Mononuclear cell (primary cell): ENCODE results near the gene VPREB3. TPM values are rescaled to one million over a fixed set of nuclear protein-coding genes. Genes with fewer than 3 reads are reported as not detected.
"Not testable (repeated sequence)": the region's sequence is repeated elsewhere in the genome, so short reads cannot be mapped to it uniquely, and the experiment has no call there.

Experiments
- H3K27me3 ChIP-seq: 2 replicates; pipeline ENCODE4 v1.6.0; 2011; ENCODE audit warnings: low read length, control low read depth; ENCODE audit not compliant: insufficient read depth
- H3K4me1 ChIP-seq: 2 replicates; pipeline ENCODE4 v1.5.1; 2011; ENCODE audit warnings: mild to moderate bottlenecking, low read length, control low read depth; ENCODE audit not compliant: insufficient read depth
- H3K4me3 ChIP-seq: 2 replicates; pipeline ENCODE4 v1.5.1; 2011; ENCODE audit warnings: mild to moderate bottlenecking, low read length, moderate library complexity
- H3K9me3 ChIP-seq: 2 replicates; pipeline ENCODE4 v1.5.1; 2011; ENCODE audit warnings: low read depth, mild to moderate bottlenecking, control low read depth, low read length
- total RNA-seq: library from RNA; depleted of rRNA; stranded (reverse); fragments of >200 nt; gene quantifications from one replicate; pipeline ENCODE4 v1.2.3, GENCODE V29; 2012

Gene VPREB3
- total RNA-seq, 1 donor: 0.42 TPM

DNA sequence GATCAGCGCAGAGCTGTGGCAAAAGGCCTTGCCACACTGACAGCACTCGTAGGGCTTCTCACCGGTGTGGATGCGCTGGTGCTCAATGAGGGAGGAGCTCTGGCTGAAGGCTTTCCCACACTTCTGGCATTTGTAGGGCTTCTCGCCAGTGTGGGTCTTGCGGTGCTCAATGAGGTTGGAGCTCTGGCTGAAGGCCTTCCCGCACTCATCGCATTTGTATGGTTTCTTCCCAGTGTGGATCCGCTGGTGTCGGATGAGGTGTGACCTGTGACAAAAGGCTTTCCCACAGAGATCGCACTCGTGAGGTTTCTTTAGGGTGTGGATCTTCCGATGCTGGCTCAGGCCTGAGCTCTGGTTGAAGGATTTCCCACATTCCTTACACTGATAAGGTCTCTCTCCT is 10.2 kb downstream of the VPREB3 start:
- no peaks in the 10 kb centered on the region for H3K27me3 ChIP-seq
- H3K4me3 ChIP-seq: no peak overlapping the region
- no peaks in the 10 kb centered on the region for H3K4me1 ChIP-seq
- H3K9me3 ChIP-seq: no peaks in the 10 kb centered on the region

DNA sequence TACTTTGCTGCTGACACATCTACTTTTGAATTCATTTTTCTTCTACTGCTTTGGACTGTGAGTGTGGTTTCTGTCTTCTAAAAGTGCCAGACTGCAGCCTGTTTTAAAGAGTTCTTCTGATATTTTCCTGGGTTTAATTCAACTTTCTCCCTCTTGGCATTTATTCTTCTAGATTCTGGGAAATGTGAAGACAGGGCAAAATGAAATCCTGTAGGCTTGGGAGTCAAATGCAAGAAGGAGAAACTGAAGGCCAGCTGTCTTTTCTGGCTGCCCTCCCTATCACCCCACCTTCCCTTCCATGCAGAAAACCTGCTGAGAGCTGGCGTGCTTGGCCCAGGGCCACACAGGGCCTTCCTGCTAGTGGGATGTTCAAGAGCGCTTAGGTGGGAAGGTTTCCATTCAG is 10.9 kb downstream of the VPREB3 start:
- Histone ChIP-seq H3K4me3 (no peak overlapping the region), H3K27me3 (no peaks in the 10 kb centered on the region), H3K9me3 (no peaks in the 10 kb centered on the region), H3K4me1 (no peaks in the 10 kb centered on the region)

GRCh38 chr22:23742505-23743264 is 11.5 kb downstream of the VPREB3 start:
- H3K4me3 ChIP-seq: no peak overlapping the region
- no peaks in the 10 kb centered on the region for H3K4me1 ChIP-seq
- no peaks in the 10 kb centered on the region for H3K9me3 ChIP-seq
- H3K27me3 ChIP-seq: no peaks in the 10 kb centered on the region

DNA sequence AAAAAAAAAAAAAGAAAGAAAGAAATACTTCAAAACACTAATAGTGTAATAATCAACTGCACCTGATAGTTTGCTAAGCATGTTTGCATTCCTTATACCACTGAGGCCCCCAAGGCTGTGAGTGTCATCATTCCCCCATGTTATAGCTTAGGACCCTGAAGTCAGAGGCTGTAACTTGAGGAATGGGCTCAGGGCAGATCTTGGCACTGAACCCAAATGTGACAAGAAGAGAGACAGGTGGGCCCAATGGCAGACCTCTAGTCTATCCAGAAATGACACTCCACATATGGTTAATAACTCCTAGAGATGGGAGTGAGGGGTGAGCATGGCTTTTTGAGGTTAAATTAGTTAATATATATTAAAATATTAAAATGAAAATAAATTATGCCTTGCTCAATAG is 16.5 kb downstream of the VPREB3 start:
- no peak overlapping the region for H3K4me3 ChIP-seq
- H3K4me1 ChIP-seq: no peaks in the 10 kb centered on the region
- no peaks in the 10 kb centered on the region for H3K9me3 ChIP-seq
- H3K27me3 ChIP-seq: no peaks in the 10 kb centered on the region

DNA sequence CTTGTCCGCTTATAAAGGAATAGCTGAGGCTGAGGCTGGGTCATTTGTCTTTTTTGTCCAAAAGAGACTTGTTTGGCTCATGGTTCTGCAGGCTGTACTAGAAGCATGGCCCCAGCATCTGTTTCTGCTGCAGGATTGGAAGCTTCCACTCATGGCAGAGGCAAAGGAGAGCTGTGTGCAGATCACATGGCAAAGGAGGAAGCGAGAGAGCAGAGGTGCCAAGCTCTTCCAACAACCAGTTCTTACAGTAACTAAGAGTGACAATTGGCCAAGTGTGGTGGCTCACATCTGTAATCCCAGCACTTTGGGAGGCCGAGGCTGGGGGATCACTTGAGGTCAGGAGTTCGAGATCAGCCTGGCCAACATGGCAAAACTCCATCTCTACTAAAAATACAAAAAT is 26.1 kb downstream of the VPREB3 start:
- not testable (repeated sequence) for H3K9me3 ChIP-seq, H3K4me3 ChIP-seq, H3K27me3 ChIP-seq, H3K4me1 ChIP-seq

DNA sequence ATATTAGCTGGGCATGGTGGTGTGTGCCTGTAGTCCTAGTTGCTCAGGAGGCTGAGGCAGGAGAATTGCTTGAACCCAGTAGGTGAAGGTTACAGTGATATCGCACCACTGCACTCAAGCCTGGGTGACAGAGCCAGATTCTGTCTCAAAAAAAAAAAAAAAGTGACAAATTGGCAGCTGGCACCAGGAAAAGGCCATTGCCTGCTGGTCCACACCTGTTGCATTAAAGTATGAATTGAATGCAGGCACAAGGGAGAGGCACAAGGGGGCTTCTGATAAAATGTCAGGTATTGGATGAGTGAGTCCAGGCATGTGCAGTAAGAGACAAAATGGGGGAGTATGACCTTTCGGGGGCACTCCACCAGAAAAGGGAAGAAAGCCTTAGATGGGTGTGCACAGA is 31.5 kb downstream of the VPREB3 start:
- H3K9me3 ChIP-seq: no peaks in the 10 kb centered on the region
- H3K4me3 ChIP-seq: no peak overlapping the region
- H3K27me3 ChIP-seq: no peaks in the 10 kb centered on the region
- no peaks in the 10 kb centered on the region for H3K4me1 ChIP-seq

GRCh38 chr22:23722160-23722559 is 32.1 kb downstream of the VPREB3 start:
- no peaks in the 10 kb centered on the region for H3K9me3 ChIP-seq
- H3K4me3 ChIP-seq: no peak overlapping the region
- no peaks in the 10 kb centered on the region for H3K27me3 ChIP-seq
- H3K4me1 ChIP-seq: peaks cover 5% of the 10 kb centered on the region

- H3K4me3 ChIP-seq: no peak overlapping the region
Measured at GRCh38 chr22:23720855-23721254, 33.4 kb downstream of the VPREB3 start.

GRCh38 chr22:23718371-23719165 is 35.7 kb downstream of the VPREB3 start:
- Histone ChIP-seq H3K4me1 (peaks cover 18% of the 10 kb centered on the region), H3K4me3 (no peak overlapping the region), H3K9me3 (no peaks in the 10 kb centered on the region), H3K27me3 (no peaks in the 10 kb centered on the region)

More at GRCh38 chr22:23720855-23721254, 33.4 kb downstream of the VPREB3 start:
- H3K27me3 ChIP-seq: no peaks in the 10 kb centered on the region
- H3K4me1 ChIP-seq: peaks cover 14% of the 10 kb centered on the region
- H3K9me3 ChIP-seq: no peaks in the 10 kb centered on the region

DNA sequence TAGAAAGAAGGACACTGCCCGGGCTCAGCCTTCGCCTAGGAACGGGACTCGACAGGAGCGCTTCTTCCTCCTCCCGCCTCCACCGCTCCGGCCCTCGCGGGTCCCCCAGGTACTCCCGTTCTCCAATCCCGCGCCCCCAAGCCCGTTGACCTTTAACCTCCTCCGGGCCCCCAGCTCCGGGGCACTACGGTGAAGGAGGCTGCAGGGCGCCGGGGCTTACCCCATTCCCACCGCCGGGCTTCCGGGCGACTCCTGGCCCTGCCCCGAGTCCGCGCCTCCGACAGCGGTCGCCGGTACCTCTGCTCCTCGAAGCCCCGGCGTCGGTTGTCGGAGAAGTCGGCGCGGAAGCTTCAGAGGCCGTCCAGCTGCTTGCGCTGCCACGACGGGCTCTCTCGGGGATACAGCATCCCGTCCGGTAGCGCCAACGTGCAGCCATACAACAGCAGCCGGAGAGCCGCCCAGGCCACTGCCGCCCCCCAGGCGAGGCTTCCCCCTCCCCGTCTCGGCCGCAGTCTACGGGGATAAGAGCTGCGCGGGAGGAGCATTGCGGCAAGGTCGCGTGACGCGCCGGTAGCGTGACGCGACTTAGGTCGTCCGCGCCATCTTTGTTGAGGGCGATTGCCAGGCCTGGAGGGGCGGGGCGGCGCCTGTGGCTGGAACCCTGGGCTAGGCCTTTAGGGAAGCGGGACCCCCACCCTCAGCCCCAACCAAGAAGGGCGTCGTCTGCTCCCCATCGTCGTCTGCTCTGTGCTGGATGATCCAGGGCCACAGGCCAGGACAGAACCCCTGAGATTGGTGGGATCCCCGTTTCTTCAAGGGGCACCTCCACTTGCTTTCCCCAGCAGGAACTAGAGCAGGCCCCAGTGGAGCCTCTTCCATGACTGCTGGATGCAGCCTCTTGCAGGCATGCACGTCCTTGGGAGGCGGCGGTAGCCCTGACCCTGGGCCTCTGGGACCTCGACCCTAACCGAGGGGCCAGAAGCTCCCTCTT is 37.1 kb downstream of the VPREB3 start:
- H3K4me1 ChIP-seq: peaks cover 18% of the 10 kb centered on the region

DNA sequence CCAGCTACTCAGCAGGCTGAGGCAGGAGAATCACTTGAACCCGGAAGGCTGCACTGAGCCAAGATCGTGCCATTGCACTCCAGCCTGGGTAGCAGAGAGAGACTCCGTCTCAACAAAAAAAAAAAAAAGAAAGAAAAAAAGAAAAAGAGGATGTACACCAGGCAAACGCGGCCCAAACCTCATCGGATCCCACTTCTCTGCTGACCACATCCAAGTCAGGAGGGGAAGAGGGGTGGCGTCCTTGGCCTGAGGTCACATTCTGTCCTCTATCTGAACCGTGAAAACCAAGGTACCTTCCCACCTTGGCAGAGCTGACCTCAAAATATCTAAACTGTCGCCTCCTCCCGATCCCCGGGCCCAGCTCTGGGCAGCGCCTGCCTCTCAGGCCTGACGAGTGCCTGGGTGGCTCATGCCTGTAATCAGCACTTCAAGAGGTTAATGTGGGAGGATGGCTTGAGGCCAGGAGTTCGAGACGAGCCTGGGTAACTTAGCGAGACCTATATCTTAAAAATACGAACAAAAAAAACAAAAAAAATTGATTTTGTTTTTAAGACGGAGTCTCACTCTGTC is 38.3 kb downstream of the VPREB3 start:
- Histone ChIP-seq H3K4me3 (no peak overlapping the region), H3K27me3 (no peaks in the 10 kb centered on the region), H3K9me3 (no peaks in the 10 kb centered on the region), H3K4me1 (peaks cover 18% of the 10 kb centered on the region)

More for the DNA sequence above, 37.1 kb downstream of the VPREB3 start:
- no peaks in the 10 kb centered on the region for H3K9me3 ChIP-seq
- H3K27me3 ChIP-seq: no peaks in the 10 kb centered on the region
- H3K4me3 ChIP-seq: peak overlapping the region; percentile 85

DNA sequence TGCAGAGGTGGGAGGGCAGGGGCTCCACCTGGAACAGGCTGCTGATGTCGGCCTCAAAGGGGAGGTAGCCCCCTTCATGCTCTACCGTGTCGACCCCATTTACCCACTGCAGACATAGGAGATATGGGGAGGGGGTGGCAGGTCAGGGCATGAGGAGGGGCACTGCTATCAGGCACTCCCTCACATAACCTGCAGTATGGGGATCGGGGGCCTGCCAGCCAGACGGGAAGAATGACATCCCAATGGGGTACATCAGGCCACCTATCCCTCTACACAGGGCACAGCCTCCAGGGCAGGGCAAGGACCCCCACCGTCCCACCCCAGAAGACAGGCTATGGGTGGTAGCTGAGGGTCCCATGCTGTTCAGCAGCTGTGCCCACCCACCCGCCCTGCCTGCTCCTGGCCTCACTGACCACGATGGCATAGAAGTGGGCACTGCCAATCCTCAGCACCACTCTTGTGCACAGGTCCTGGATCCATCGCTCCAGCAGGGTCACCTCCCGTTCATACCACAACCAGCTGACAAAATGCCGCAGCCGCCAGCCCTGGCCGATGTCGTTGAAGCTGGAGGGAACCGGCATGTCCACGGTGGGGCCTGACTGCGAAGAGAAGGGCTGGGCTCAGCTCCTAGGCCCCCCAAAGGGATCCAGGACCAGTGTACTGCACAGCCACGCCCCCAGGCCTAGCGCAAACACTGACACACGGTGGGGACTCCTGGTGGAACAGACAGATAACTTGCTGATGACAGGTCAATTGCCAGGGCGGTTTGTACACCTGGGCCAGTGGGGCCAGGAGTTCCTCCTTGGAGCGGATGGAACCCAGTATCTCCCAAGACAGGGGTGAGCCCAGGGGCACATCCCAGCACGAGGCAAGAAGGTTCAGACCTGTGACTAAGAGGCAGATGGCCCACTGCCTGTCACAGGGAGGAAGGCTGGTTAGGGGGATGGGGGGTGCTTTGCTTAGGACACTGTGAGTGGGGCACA is 39.3 kb downstream of the VPREB3 start:
- no peak overlapping the region for H3K4me3 ChIP-seq
- H3K27me3 ChIP-seq: no peaks in the 10 kb centered on the region
- no peaks in the 10 kb centered on the region for H3K9me3 ChIP-seq
- H3K4me1 ChIP-seq: peaks cover 18% of the 10 kb centered on the region

- peaks cover 18% of the 10 kb centered on the region for H3K4me1 ChIP-seq
- H3K9me3 ChIP-seq: no peaks in the 10 kb centered on the region
- no peak overlapping the region for H3K4me3 ChIP-seq
- no peaks in the 10 kb centered on the region for H3K27me3 ChIP-seq
Measured at GRCh38 chr22:23713696-23714595, 40.3 kb downstream of the VPREB3 start.
